ENCODE data around the gene OSBPL3. TPM values are rescaled to one million over a fixed set of nuclear protein-coding genes. Genes with fewer than 3 reads are reported as not detected.

Gene OSBPL3
- total RNA-seq, 1 donor from 2014 or later, result 35.2 TPM

- Histone ChIP-seq H3K4me3 (ENCODE audit: low read depth, low read length) (no peak overlapping the region), H3K36me3 (ENCODE audit: control insufficient read depth, insufficient read depth, low read length) (no peaks in the 10 kb centered on the region), H3K27me3 (ENCODE audit: control insufficient read depth, insufficient read depth, low read length) (no peaks in the 10 kb centered on the region)
- DNase-seq (ENCODE audit: low read depth), result no peak
- peak; percentile 47 for TF ChIP-seq CTCF (IDR thresholded peaks at IDR 0.05; ENCODE audit: insufficient read depth, low read length, poor library complexity, severe bottlenecking)
Observed at GRCh38 chr7:24788075-24788474, 191.9 kb downstream of the OSBPL3 start.

GRCh38 chr7:24786941-24787340 is 193.0 kb downstream of the OSBPL3 start:
- no peaks in the 10 kb centered on the region for H3K27me3 ChIP-seq (ENCODE audit: control insufficient read depth, insufficient read depth, low read length)
- no peaks in the 10 kb centered on the region for H3K36me3 ChIP-seq (ENCODE audit: control insufficient read depth, insufficient read depth, low read length)
- TF ChIP-seq CTCF (IDR thresholded peaks at IDR 0.05; ENCODE audit: insufficient read depth, low read length, poor library complexity, severe bottlenecking), result no peak
- DNase-seq (ENCODE audit: low read depth), result peak; percentile 98
- H3K4me3 ChIP-seq (ENCODE audit: low read depth, low read length), result no peak overlapping the region

- Histone ChIP-seq H3K36me3 (ENCODE audit: control insufficient read depth, insufficient read depth, low read length) (no peaks in the 10 kb centered on the region), H3K4me3 (ENCODE audit: low read depth, low read length) (no peak overlapping the region), H3K27me3 (ENCODE audit: control insufficient read depth, insufficient read depth, low read length) (no peaks in the 10 kb centered on the region)
- no peak for DNase-seq (ENCODE audit: low read depth)
- TF ChIP-seq CTCF (IDR thresholded peaks at IDR 0.05; ENCODE audit: insufficient read depth, low read length, poor library complexity, severe bottlenecking), result no peak
Observed at GRCh38 chr7:24786306-24786705, 193.7 kb downstream of the OSBPL3 start.

GRCh38 chr7:24784277-24784676 is 195.7 kb downstream of the OSBPL3 start:
- no peak overlapping the region for H3K4me3 ChIP-seq (ENCODE audit: low read depth, low read length)
- TF ChIP-seq CTCF (IDR thresholded peaks at IDR 0.05; ENCODE audit: insufficient read depth, low read length, poor library complexity, severe bottlenecking), result no peak
- no peaks in the 10 kb centered on the region for H3K36me3 ChIP-seq (ENCODE audit: control insufficient read depth, insufficient read depth, low read length)
- H3K27me3 ChIP-seq (ENCODE audit: control insufficient read depth, insufficient read depth, low read length), result no peaks in the 10 kb centered on the region
- DNase-seq (ENCODE audit: low read depth), result no peak

- H3K4me3 ChIP-seq (ENCODE audit: low read depth, low read length), result no peak overlapping the region
- no peak for TF ChIP-seq CTCF (IDR thresholded peaks at IDR 0.05; ENCODE audit: insufficient read depth, low read length, poor library complexity, severe bottlenecking)
- DNase-seq (ENCODE audit: low read depth), result no peak
Observed at GRCh38 chr7:24783698-24784097, 196.3 kb downstream of the OSBPL3 start.

GRCh38 chr7:24781106-24781505 is 198.9 kb downstream of the OSBPL3 start:
- DNase-seq (ENCODE audit: low read depth), result no peak
- Histone ChIP-seq H3K36me3 (ENCODE audit: control insufficient read depth, insufficient read depth, low read length) (no peaks in the 10 kb centered on the region), H3K27me3 (ENCODE audit: control insufficient read depth, insufficient read depth, low read length) (no peaks in the 10 kb centered on the region), H3K4me3 (ENCODE audit: low read depth, low read length) (no peak overlapping the region)
- TF ChIP-seq CTCF (IDR thresholded peaks at IDR 0.05; ENCODE audit: insufficient read depth, low read length, poor library complexity, severe bottlenecking), result no peak

More at GRCh38 chr7:24783698-24784097, 196.3 kb downstream of the OSBPL3 start:
- Histone ChIP-seq H3K36me3 (ENCODE audit: control insufficient read depth, insufficient read depth, low read length) (no peaks in the 10 kb centered on the region), H3K27me3 (ENCODE audit: control insufficient read depth, insufficient read depth, low read length) (no peaks in the 10 kb centered on the region)
